MV-4-11 (cell line): ENCODE results near the gene EVC2.

Experiments used
- DNase-seq: peaks from one replicate; lab custom pipeline; 2025; lab: John Stamatoyannopoulos, UW

The EVC2 gene

GRCh38 chr4:5666741-5667140 is 41.6 kb downstream of the EVC2 start:
- no peak for DNase-seq

GRCh38 chr4:5664778-5665177 is 43.6 kb downstream of the EVC2 start:
- DNase-seq: no peak

GRCh38 chr4:5662555-5662954 is 45.8 kb downstream of the EVC2 start:
- no peak for DNase-seq

GRCh38 chr4:5661237-5661636 is 47.1 kb downstream of the EVC2 start:
- no peak for DNase-seq

- DNase-seq: no peak
These were observed 48.2 kb downstream of the EVC2 start for GRCh38 chr4:5660185-5660584.

GRCh38 chr4:5658974-5659373 is 49.4 kb downstream of the EVC2 start:
- no peak for DNase-seq

GRCh38 chr4:5656415-5656814 is 51.9 kb downstream of the EVC2 start:
- no peak for DNase-seq

- DNase-seq: no peak
These were observed 53.6 kb downstream of the EVC2 start for GRCh38 chr4:5654791-5655190.

GRCh38 chr4:5651089-5651488 is 57.3 kb downstream of the EVC2 start:
- DNase-seq: no peak

GRCh38 chr4:5650040-5650439 is 58.3 kb downstream of the EVC2 start:
- DNase-seq: no peak

GRCh38 chr4:5647351-5647750 is 61.0 kb downstream of the EVC2 start:
- DNase-seq: no peak

GRCh38 chr4:5640096-5640495 is 68.3 kb downstream of the EVC2 start:
- DNase-seq: no peak

- no peak for DNase-seq
These were observed 68.8 kb downstream of the EVC2 start for GRCh38 chr4:5639556-5639955.

GRCh38 chr4:5638976-5639375 is 69.4 kb downstream of the EVC2 start:
- DNase-seq: no peak

GRCh38 chr4:5638316-5638715 is 70.0 kb downstream of the EVC2 start:
- DNase-seq: no peak

- DNase-seq: no peak
These were observed 71.3 kb downstream of the EVC2 start for GRCh38 chr4:5636766-5637670.

GRCh38 chr4:5635826-5636195 is 72.5 kb downstream of the EVC2 start:
- no peak for DNase-seq

GRCh38 chr4:5632571-5632970 is 75.8 kb downstream of the EVC2 start:
- DNase-seq: no peak

- DNase-seq: no peak
These were observed 76.3 kb downstream of the EVC2 start for GRCh38 chr4:5632066-5632440.

- peak; percentile 36 for DNase-seq
These were observed 76.8 kb downstream of the EVC2 start for GRCh38 chr4:5631352-5632065.

GRCh38 chr4:5630762-5631161 is 77.6 kb downstream of the EVC2 start:
- DNase-seq: no peak

- DNase-seq: no peak
These were observed 78.8 kb downstream of the EVC2 start for GRCh38 chr4:5629542-5629941.

- no peak for DNase-seq
These were observed 81.4 kb downstream of the EVC2 start for GRCh38 chr4:5626913-5627312.

- no peak for DNase-seq
These were observed 85.8 kb downstream of the EVC2 start for GRCh38 chr4:5622596-5622995.
